HepG2 (cell line): ENCODE measurements around the gene SAA4. TPM values are rescaled to one million over a fixed set of nuclear protein-coding genes. Genes with fewer than 3 reads are reported as not detected.

Experiments used
- BHLHE40 ChIP-seq: IDR thresholded peaks from 2 replicates; pipeline ENCODE4 v1.6.1; 2011; ENCODE audit warnings: low read length, improper control_type of control experiment
- CEBPG ChIP-seq: IDR thresholded peaks from 2 replicates; pipeline ENCODE4 v1.6.1; 2016
- CREB1 ChIP-seq, 2 experiments: fragments of 450-650 bp in 1 of 2; IDR thresholded peaks; 2 replicates each; pipeline ENCODE4 v1.6.1; 2016 to 2017; ENCODE audit warnings: control low read depth in 1 of 2, mild to moderate bottlenecking in 1 of 2, missing compliant biosample characterization in 1 of 2, missing genetic modification characterization in 1 of 2
- FOXA3 ChIP-seq: IDR thresholded peaks from 2 replicates; pipeline ENCODE4 v1.6.1; 2016; ENCODE audit warnings: missing genetic modification reagents, missing compliant biosample characterization
- GLI4 ChIP-seq: sonication (generic); formaldehyde crosslinking; IDR thresholded peaks from 2 replicates; pipeline ENCODE4 v1.5.1; 2020; ENCODE audit warnings: missing genetic modification reagents, mild to moderate bottlenecking, moderate library complexity, borderline replicate concordance
- HDAC1 ChIP-seq: sonication (generic); formaldehyde crosslinking; IDR thresholded peaks from 2 replicates; pipeline ENCODE4 v1.5.1; 2020; ENCODE audit warnings: mild to moderate bottlenecking, missing genetic modification reagents
- KAT8 ChIP-seq: IDR thresholded peaks from 2 replicates; pipeline ENCODE4 v1.6.1; 2016; ENCODE audit warnings: missing genetic modification reagents, missing compliant biosample characterization
- LCORL ChIP-seq, 2 experiments: fragments of 450-650 bp in 1 of 2; sonication (generic) in 1 of 2; formaldehyde crosslinking in 1 of 2; IDR thresholded peaks; 2 replicates each; pipeline versions ENCODE4 v1.5.0 to v1.6.1; 2017 to 2020; ENCODE audit warnings: antibody characterized with exemption in 1 of 2, missing genetic modification reagents in 1 of 2
- MED8 ChIP-seq: sonication (generic); formaldehyde crosslinking; IDR thresholded peaks from 2 replicates; pipeline ENCODE4 v1.8.1; 2023; ENCODE audit warnings: mild to moderate bottlenecking, missing genetic modification reagents; ENCODE audit not compliant: insufficient replicate concordance
- SMAD9 ChIP-seq: sonication (generic); formaldehyde crosslinking; IDR thresholded peaks from 2 replicates; pipeline ENCODE4 v1.5.1; 2020; ENCODE audit warnings: mild to moderate bottlenecking, missing genetic modification reagents
- TBX3 ChIP-seq: fragments of 450-650 bp; IDR thresholded peaks from 2 replicates; pipeline ENCODE4 v1.6.1; 2017; ENCODE audit warnings: antibody characterized with exemption, mild to moderate bottlenecking, inconsistent platforms, borderline replicate concordance
- YY1 ChIP-seq: IDR thresholded peaks from 2 replicates; pipeline ENCODE4 v1.6.1; 2011; ENCODE audit warnings: low read length, low read depth, moderate library complexity, mild to moderate bottlenecking; ENCODE audit not compliant: insufficient read depth, insufficient replicate concordance
- ZNF430 ChIP-seq: sonication (generic); formaldehyde crosslinking; IDR thresholded peaks from 2 replicates; pipeline ENCODE4 v1.9.0; 2021; ENCODE audit warnings: mild to moderate bottlenecking, missing genetic modification reagents
- ZNF451 ChIP-seq: sonication (generic); formaldehyde crosslinking; IDR thresholded peaks from 2 replicates; pipeline ENCODE4 v1.5.0; 2020; ENCODE audit warnings: mild to moderate bottlenecking, missing genetic modification reagents
- ZNF605 ChIP-seq: sonication (generic); formaldehyde crosslinking; IDR thresholded peaks from 2 replicates; pipeline ENCODE4 v1.8.0; 2022; ENCODE audit warnings: mild to moderate bottlenecking, missing genetic modification reagents
- ZNF749 ChIP-seq: sonication (generic); formaldehyde crosslinking; IDR thresholded peaks from 2 replicates; pipeline ENCODE4 v1.8.0; 2022; ENCODE audit warnings: mild to moderate bottlenecking, missing genetic modification reagents, moderate library complexity, borderline replicate concordance
- ZNF768 ChIP-seq: sonication (generic); formaldehyde crosslinking; IDR thresholded peaks from 2 replicates; pipeline ENCODE4 v1.4.0; 2020; ENCODE audit warnings: missing genetic modification reagents
- ZNF850 ChIP-seq: sonication (generic); formaldehyde crosslinking; conservative IDR thresholded peaks from 2 replicates; pipeline ENCODE4 v1.9.0; 2021; ENCODE audit warnings: mild to moderate bottlenecking, missing genetic modification reagents
- polyA plus RNA-seq, 8 experiments: library from polyadenylated mRNA; depleted of rRNA in 3 of 8; stranded (reverse) in 7 of 8; unstranded in 1 of 8; fragments of >200 nt; fragmentation: Illumina TruSeq in 4 of 8; extraction: Trizol in 4 of 8; gene quantifications; 2 replicates each; pipeline versions ENCODE4 v1.2.1 to v1.2.3, GENCODE V29; 2011 to 2016; ENCODE audit warnings: low read depth in 4 of 8, missing spikeins in 1 of 8, mixed read lengths in 1 of 8; ENCODE audit not compliant: insufficient read depth in 1 of 8
- total RNA-seq, 5 experiments: library from RNA; depleted of rRNA; stranded (reverse); fragments of >200 nt; fragmentation: Illumina TruSeq; extraction: Trizol; gene quantifications; 2 replicates each; pipeline ENCODE4 v1.2.3, GENCODE V29; 2016; ENCODE audit warnings: low read depth in 1 of 5
- TF ChIP-seq, protein P1 (sequence below): sonication (generic); formaldehyde crosslinking; IDR thresholded peaks from 2 replicates; pipeline ENCODE4 v1.4.0; 2020; ENCODE audit warnings: missing genetic modification reagents
- TF ChIP-seq, protein P2 (sequence below): sonication (generic); formaldehyde crosslinking; IDR thresholded peaks from 2 replicates; pipeline ENCODE4 v1.5.0; 2020; ENCODE audit warnings: mild to moderate bottlenecking, missing genetic modification reagents, borderline replicate concordance
- TF ChIP-seq, protein P3 (sequence below): sonication (generic); formaldehyde crosslinking; conservative IDR thresholded peaks from 2 replicates; pipeline ENCODE4 v1.8.1; 2023; ENCODE audit warnings: missing genetic modification reagents

SAA4 gene
- total and polyA plus RNA-seq, 2 of the 13 experiments (the other 11 are each of a cell fraction or from before 2014, with no cell fraction given), result 53.4 to 253 TPM

DNA sequence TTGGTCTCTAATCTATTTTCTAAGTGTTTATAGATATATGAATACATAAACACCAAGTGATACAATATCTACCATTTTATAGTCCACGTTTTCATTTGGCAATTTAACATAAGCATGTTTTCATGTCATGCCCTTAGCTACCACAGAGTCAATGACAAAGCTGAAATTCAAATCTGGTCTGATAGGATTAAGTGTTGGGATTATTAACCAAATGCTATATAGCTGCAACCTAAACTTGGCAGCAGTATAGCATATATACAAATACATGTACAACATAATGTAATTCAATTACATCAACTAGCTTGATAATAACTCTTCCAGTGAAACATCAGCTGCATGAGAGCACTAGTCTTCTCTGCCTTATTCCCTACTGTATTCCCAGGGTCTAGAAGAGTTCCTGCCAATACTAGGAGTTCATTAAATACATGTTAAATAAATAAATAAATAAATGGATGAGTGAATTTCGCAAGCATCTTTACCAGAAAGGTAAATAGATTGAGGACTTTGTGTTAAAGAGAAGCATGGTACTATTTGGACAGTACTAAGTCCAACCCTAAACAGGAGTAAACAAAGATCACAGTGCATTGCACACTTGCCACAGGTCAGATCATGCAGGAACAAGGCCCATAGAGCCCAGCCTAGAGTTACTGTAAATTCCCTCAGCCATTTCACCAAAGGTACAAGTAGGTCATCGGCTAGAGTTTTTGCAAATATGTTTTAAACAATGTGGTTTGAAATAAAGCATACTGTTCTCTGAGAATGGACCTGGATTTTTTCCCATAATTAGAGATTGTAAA is 12.8 kb downstream of the SAA4 start (continued):
- TF ChIP-seq GLI4 (CRISPR knock-in tag), result no peak
- TF ChIP-seq TBX3, result peak; percentile 69; the same call in 1 of the 2 replicates
- TF ChIP-seq, protein P1, sequence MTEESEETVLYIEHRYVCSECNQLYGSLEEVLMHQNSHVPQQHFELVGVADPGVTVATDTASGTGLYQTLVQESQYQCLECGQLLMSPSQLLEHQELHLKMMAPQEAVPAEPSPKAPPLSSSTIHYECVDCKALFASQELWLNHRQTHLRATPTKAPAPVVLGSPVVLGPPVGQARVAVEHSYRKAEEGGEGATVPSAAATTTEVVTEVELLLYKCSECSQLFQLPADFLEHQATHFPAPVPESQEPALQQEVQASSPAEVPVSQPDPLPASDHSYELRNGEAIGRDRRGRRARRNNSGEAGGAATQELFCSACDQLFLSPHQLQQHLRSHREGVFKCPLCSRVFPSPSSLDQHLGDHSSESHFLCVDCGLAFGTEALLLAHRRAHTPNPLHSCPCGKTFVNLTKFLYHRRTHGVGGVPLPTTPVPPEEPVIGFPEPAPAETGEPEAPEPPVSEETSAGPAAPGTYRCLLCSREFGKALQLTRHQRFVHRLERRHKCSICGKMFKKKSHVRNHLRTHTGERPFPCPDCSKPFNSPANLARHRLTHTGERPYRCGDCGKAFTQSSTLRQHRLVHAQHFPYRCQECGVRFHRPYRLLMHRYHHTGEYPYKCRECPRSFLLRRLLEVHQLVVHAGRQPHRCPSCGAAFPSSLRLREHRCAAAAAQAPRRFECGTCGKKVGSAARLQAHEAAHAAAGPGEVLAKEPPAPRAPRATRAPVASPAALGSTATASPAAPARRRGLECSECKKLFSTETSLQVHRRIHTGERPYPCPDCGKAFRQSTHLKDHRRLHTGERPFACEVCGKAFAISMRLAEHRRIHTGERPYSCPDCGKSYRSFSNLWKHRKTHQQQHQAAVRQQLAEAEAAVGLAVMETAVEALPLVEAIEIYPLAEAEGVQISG (CRISPR knock-in tag), result 0 out of 2 replicates have a peak, but pooled peaks have one; percentile 41
- TF ChIP-seq MED8 (CRISPR knock-in tag), result no peak
- TF ChIP-seq, protein P2, sequence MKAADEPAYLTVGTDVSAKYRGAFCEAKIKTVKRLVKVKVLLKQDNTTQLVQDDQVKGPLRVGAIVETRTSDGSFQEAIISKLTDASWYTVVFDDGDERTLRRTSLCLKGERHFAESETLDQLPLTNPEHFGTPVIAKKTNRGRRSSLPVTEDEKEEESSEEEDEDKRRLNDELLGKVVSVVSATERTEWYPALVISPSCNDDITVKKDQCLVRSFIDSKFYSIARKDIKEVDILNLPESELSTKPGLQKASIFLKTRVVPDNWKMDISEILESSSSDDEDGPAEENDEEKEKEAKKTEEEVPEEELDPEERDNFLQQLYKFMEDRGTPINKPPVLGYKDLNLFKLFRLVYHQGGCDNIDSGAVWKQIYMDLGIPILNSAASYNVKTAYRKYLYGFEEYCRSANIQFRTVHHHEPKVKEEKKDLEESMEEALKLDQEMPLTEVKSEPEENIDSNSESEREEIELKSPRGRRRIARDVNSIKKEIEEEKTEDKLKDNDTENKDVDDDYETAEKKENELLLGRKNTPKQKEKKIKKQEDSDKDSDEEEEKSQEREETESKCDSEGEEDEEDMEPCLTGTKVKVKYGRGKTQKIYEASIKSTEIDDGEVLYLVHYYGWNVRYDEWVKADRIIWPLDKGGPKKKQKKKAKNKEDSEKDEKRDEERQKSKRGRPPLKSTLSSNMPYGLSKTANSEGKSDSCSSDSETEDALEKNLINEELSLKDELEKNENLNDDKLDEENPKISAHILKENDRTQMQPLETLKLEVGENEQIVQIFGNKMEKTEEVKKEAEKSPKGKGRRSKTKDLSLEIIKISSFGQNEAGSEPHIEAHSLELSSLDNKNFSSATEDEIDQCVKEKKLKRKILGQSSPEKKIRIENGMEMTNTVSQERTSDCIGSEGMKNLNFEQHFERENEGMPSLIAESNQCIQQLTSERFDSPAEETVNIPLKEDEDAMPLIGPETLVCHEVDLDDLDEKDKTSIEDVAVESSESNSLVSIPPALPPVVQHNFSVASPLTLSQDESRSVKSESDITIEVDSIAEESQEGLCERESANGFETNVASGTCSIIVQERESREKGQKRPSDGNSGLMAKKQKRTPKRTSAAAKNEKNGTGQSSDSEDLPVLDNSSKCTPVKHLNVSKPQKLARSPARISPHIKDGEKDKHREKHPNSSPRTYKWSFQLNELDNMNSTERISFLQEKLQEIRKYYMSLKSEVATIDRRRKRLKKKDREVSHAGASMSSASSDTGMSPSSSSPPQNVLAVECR (CRISPR knock-in tag), result peak; percentile 44; the same call in 1 of the 2 replicates
- peak; percentile 96 for TF ChIP-seq FOXA3
- peak; percentile 73 for TF ChIP-seq YY1
- TF ChIP-seq, protein P3, sequence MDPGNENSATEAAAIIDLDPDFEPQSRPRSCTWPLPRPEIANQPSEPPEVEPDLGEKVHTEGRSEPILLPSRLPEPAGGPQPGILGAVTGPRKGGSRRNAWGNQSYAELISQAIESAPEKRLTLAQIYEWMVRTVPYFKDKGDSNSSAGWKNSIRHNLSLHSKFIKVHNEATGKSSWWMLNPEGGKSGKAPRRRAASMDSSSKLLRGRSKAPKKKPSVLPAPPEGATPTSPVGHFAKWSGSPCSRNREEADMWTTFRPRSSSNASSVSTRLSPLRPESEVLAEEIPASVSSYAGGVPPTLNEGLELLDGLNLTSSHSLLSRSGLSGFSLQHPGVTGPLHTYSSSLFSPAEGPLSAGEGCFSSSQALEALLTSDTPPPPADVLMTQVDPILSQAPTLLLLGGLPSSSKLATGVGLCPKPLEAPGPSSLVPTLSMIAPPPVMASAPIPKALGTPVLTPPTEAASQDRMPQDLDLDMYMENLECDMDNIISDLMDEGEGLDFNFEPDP (CRISPR knock-in tag), result 0 out of 2 replicates have a peak, but pooled peaks have one; percentile 31
- no peak for TF ChIP-seq ZNF430
- no peak for TF ChIP-seq ZNF850 (CRISPR knock-in tag)
- TF ChIP-seq KAT8, result peak; percentile 90
- no peak for TF ChIP-seq ZNF605 (CRISPR knock-in tag)
- TF ChIP-seq ZNF749, result no peak
- 0 out of 2 replicates have a peak, but pooled peaks have one; percentile 43 for TF ChIP-seq ZNF451
- peak; percentile 79 for TF ChIP-seq CEBPG (CRISPR knock-in tag)
- TF ChIP-seq ZNF768 (CRISPR knock-in tag), result no peak
- TF ChIP-seq CREB1 (IDR thresholded peaks at IDR 0.05), result no peak
- TF ChIP-seq CREB1 (CRISPR knock-in tag; IDR thresholded peaks at IDR 0.05), result peak; percentile 72
- peak; percentile 48; the same call in 1 of the 2 replicates for TF ChIP-seq HDAC1 (CRISPR knock-in tag)
- no peak for TF ChIP-seq SMAD9 (CRISPR knock-in tag)
- peak; percentile 97 for TF ChIP-seq LCORL (IDR thresholded peaks at IDR 0.05)
- peak; percentile 84; the same call in 1 of the 2 replicates for TF ChIP-seq LCORL (CRISPR knock-in tag; IDR thresholded peaks at IDR 0.05)
- peak; percentile 41; the same call in 1 of the 2 replicates for TF ChIP-seq BHLHE40
